Astrocyte of the cerebellum (primary cell): Measurements from ENCODE around the gene NXT1.
"Not testable (repeated sequence)": the region's sequence is repeated elsewhere in the genome, so short reads cannot be mapped to it uniquely, and the experiment has no call there.

Source experiments
- DNase-seq: peaks from one replicate; pipeline ENCODE4 v3.0.0-alpha.2; 2011; ENCODE audit warnings: low read depth
- H3K4me3 ChIP-seq: 2 replicates; pipeline ENCODE4 v1.5.1; 2011; ENCODE audit warnings: mild to moderate bottlenecking, low read depth, low read length, moderate library complexity
- CTCF ChIP-seq: IDR thresholded peaks from 2 replicates; pipeline ENCODE4 v1.5.1; 2012; ENCODE audit warnings: low read length, low read depth, moderate library complexity, mild to moderate bottlenecking; ENCODE audit errors: missing control alignments
- in situ Hi-C: cut with HindIII; loops from 2 replicates; pipeline ENCODE4 v1.10.0; 2017; ENCODE audit warnings: low sequenced_read_pairs

The NXT1 gene

GRCh38 chr20:23305098-23305497 is 45.5 kb upstream of the NXT1 start:
- in situ Hi-C loops = no loop called here
- TF ChIP-seq CTCF = no peak
- DNase-seq = no peak
- no peak overlapping the region for H3K4me3 ChIP-seq

DNA sequence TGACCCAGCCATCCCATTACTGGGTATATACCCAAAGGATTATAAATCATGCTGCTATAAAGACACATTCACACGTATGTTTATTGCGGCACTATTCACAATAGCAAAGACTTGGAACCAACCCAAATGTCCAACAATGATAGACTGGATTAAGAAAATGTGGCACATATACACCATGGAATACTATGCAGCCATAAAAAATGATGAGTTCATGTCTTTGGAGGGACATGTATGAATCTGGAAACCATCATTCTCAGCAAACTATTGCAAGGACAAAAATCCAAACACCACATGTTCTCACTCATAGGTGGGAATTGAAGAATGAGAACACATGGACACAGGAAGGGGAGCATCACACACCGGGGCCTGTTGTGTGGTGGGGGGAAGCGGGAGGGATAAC is 43.2 kb upstream of the NXT1 start:
- in situ Hi-C loops, DNase-seq, H3K4me3 ChIP-seq: not testable (repeated sequence)

DNA sequence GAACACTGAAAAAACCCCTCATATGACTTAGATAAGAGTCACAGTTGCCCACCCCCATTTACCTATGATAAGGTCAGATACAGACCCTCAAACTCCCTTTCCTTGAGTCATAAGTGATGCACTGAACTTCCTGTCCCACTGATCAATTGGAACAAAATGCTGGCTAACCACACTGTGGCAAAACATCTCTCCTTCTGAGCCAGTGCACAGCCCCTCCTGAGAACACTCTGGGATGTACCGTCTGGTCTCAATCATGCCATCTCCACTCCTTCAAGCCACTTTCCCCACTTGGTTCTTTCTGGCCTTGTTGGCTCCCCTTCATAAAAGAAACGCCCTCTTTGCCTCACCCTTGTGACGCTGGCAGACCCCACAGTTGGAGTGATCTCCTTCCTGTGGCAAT is 42.6 kb upstream of the NXT1 start:
- no peak for TF ChIP-seq CTCF
- no peak for DNase-seq
- H3K4me3 ChIP-seq = no peak overlapping the region
- in situ Hi-C loops = no loop called here

DNA sequence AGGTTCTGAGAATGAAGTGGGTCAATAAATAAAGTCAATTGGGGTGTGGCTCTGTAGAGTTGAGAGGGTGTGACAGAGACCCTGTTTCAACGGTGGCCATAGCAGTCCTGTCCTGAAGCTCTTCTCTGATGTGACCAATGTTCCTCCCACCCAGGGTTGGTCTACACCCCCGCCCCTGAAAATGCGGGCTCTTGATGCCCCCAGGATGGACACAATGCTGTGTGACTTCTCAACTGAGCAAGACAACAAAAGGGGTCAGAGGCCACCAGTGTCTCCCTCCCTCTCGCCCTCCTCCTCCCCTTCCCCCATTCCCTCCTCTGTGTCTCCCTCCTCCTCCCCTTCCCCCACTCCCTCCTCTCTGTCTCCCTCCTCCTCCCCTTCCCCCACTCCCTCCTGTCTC is 41.7 kb upstream of the NXT1 start:
- no peak for DNase-seq
- no peak overlapping the region for H3K4me3 ChIP-seq
- in situ Hi-C loops = no loop called here
- no peak for TF ChIP-seq CTCF

- in situ Hi-C loops = no loop called here
- H3K4me3 ChIP-seq = no peak overlapping the region
- no peak for TF ChIP-seq CTCF
- no peak for DNase-seq
Observed at GRCh38 chr20:23309781-23310180, 40.8 kb upstream of the NXT1 start.

- no peak for DNase-seq
- TF ChIP-seq CTCF = no peak
- in situ Hi-C loops = no loop called here
- H3K4me3 ChIP-seq = no peak overlapping the region
Observed at GRCh38 chr20:23311947-23312506, 38.6 kb upstream of the NXT1 start.

GRCh38 chr20:23313271-23313670 is 37.3 kb upstream of the NXT1 start:
- no peak overlapping the region for H3K4me3 ChIP-seq
- in situ Hi-C loops = no loop called here
- no peak for DNase-seq
- no peak for TF ChIP-seq CTCF
